ENCODE data around the gene HAAO.
"Not testable (repeated sequence)": the region's sequence is repeated elsewhere in the genome, so short reads cannot be mapped to it uniquely, and the experiment has no call there.

The HAAO gene

GRCh38 chr2:42743659-42743990, 48.8 kb downstream of the HAAO start:
- no peak for DNase-seq

GRCh38 chr2:42742740-42743658, 49.4 kb downstream of the HAAO start:
- no peak for DNase-seq

- no peak for DNase-seq
Observed at GRCh38 chr2:42741140-42741539, 51.2 kb downstream of the HAAO start.

- DNase-seq, result no peak
Observed at GRCh38 chr2:42736598-42737322, 55.6 kb downstream of the HAAO start.

GRCh38 chr2:42733852-42734251, 58.5 kb downstream of the HAAO start:
- no peak for DNase-seq

- not testable (repeated sequence) for DNase-seq
Observed at GRCh38 chr2:42731316-42731715, 61.1 kb downstream of the HAAO start.

- no peak for DNase-seq
Observed at GRCh38 chr2:42726680-42727079, 65.7 kb downstream of the HAAO start.

GRCh38 chr2:42725657-42726056, 66.7 kb downstream of the HAAO start:
- DNase-seq, result peak; percentile 12

GRCh38 chr2:42724886-42725285, 67.5 kb downstream of the HAAO start:
- DNase-seq, result no peak

GRCh38 chr2:42723465-42723864, 68.9 kb downstream of the HAAO start:
- no peak for DNase-seq

GRCh38 chr2:42722320-42723190, 69.8 kb downstream of the HAAO start:
- DNase-seq, result peak; percentile 51

- no peak for DNase-seq
Observed at GRCh38 chr2:42721898-42722297, 70.5 kb downstream of the HAAO start.
